AG10803 (cell line): Measurements from ENCODE around the gene MATCAP1.
A peak's percentile ranks its signal among the peaks of the same experiment; 100 is the strongest.

Experiments
- DNase-seq: peaks from one replicate; pipeline ENCODE4 v3.0.0; 2010; ENCODE audit warnings: low read depth
- H3K4me3 ChIP-seq: 2 replicates; pipeline ENCODE4 v1.5.1; 2011; ENCODE audit warnings: mild to moderate bottlenecking, low read length, control low read depth
- TF ChIP-seq, protein P1 (sequence below): conservative IDR thresholded peaks from 2 replicates; pipeline ENCODE4 v1.5.1; 2011; ENCODE audit warnings: mild to moderate bottlenecking, low read length, control low read depth, inconsistent platforms

The MATCAP1 gene

GRCh38 chr16:67194260-67194659 is 10.5 kb upstream of the MATCAP1 start:
- TF ChIP-seq, protein P1, sequence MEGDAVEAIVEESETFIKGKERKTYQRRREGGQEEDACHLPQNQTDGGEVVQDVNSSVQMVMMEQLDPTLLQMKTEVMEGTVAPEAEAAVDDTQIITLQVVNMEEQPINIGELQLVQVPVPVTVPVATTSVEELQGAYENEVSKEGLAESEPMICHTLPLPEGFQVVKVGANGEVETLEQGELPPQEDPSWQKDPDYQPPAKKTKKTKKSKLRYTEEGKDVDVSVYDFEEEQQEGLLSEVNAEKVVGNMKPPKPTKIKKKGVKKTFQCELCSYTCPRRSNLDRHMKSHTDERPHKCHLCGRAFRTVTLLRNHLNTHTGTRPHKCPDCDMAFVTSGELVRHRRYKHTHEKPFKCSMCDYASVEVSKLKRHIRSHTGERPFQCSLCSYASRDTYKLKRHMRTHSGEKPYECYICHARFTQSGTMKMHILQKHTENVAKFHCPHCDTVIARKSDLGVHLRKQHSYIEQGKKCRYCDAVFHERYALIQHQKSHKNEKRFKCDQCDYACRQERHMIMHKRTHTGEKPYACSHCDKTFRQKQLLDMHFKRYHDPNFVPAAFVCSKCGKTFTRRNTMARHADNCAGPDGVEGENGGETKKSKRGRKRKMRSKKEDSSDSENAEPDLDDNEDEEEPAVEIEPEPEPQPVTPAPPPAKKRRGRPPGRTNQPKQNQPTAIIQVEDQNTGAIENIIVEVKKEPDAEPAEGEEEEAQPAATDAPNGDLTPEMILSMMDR, result no peak
- no peak overlapping the region for H3K4me3 ChIP-seq

DNA sequence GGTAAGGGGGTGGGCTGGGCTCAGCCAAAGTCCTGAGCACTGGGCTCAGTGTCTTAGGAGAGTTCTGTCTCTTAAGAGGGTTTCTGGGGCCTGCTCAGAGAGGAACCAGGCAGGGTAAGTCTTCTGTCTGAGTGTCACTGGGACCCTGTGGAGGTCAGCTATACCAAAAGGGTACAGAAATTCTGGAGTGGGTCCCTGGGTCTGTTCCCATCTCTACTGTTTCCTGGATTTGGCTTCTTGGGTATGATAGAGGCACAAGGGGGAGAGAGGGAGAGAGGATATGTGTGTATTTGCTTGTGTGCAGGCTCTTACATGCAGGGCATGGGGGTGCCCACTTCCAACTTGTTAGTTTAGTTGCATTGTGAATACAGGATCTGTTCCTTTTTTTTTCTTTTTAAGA is 9.8 kb upstream of the MATCAP1 start:
- no peak for DNase-seq
- H3K4me3 ChIP-seq, result peak overlapping the region; percentile 98
- TF ChIP-seq, protein P1, result no peak

More at GRCh38 chr16:67194260-67194659, 10.5 kb upstream of the MATCAP1 start:
- DNase-seq, result no peak

DNA sequence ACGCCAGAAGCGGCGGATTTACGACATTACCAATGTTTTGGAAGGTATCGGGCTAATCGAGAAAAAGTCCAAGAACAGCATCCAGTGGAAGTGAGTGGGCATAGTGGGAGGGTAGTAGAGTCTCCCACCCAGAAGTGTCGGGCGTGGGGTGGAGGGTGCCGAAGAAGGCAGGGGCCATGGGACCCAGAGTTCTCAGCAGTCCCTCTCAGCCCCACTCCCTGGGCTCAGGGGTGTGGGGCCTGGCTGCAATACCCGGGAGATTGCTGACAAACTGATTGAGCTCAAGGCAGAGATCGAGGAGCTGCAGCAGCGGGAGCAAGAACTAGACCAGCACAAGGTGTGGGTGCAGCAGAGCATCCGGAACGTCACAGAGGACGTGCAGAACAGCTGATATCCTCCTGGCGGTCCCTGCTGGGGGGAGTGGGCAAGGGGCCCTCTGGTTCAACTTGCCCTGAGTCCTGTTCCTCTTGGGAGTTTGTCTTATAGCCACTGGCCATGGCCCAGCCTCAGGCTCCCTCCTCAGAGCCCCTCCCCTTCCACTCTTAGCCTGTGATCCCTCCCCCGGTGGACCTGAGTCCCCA is 9.1 kb upstream of the MATCAP1 start:
- DNase-seq, result no peak
- peak overlapping the region; percentile 98 for H3K4me3 ChIP-seq
- TF ChIP-seq, protein P1, result no peak

GRCh38 chr16:67191995-67192681 is 8.4 kb upstream of the MATCAP1 start, which contains the start of gene E2F4:
TSS of gene E2F4 (plus strand) at chr16:67192155. CDS start at chr16:67192228, 73 bp downstream.
- DNase-seq, result peak; percentile 90
- TF ChIP-seq, protein P1, result no peak
- peak within 1 kb of the TSS; percentile 98 for H3K4me3 ChIP-seq

- no peak for DNase-seq
- peak overlapping the region; percentile 51 for H3K4me3 ChIP-seq
- TF ChIP-seq, protein P1, result no peak
Observed at GRCh38 chr16:67191411-67191994, 7.7 kb upstream of the MATCAP1 start.

DNA sequence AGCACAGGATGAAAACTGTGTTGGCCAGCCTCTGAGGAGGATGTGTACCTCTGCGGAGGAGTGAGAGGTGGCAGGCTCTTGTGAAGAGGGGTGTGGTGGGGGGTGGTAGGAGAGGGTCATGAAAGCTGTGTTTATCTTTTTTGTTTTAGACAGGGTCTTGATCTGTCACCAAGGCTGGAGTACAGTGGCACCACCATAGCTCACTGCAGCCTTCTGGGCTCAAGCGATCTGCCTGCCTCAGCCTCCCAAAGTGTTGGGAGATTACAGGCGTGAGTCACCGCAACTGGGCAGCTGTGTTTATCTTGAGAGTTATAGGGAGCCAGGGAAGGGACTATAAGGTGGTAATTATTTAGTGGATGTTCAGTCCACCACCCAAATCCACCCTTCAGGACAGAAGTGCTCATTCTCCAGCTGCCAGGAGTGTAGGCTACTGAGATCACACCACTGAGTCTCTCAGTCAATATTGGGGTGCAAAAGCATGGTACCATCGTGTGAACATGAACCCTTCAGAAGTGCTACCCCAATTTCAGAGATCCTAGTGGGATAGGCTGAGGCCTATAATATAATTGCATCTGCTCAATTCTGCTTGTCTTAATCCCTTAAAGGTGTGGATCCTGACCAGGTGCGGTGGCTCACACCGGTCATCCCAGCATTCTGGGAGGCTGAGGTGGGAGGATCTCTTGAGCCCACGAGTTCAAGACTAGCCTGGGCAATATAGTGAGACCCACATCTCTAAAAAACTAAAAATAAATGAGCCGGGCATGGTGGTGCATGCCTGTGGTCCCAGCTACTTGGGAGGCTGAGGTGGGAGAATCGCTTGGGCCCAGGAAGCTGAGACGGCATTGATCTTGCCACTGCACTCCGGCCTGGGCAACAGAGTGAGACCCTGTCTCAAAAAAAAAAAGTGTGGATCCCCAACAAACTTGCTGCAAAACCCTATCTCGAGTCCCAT is 7.0 kb upstream of the MATCAP1 start:
- no peak overlapping the region for H3K4me3 ChIP-seq
- TF ChIP-seq, protein P1, result no peak
- no peak for DNase-seq
